ENCODE results near the gene MYRIP.
"Not testable (repeated sequence)": the region's sequence is repeated elsewhere in the genome, so short reads cannot be mapped to it uniquely, and the experiment has no call there.

The MYRIP gene

GRCh38 chr3:39766433-39766832, 43.0 kb upstream of the MYRIP start:
- Mint-ChIP-seq H3K27me3 (ENCODE audit: low read depth) (peaks cover 5% of the 10 kb centered on the region), H3K4me1 (no peaks in the 10 kb centered on the region), H3K4me3 (no peak overlapping the region), H3K9me3 (peaks cover 5% of the 10 kb centered on the region), H3K27ac (no peak overlapping the region), H3K36me3 (ENCODE audit: low read depth) (no peaks in the 10 kb centered on the region)
- TF ChIP-seq, protein P1, sequence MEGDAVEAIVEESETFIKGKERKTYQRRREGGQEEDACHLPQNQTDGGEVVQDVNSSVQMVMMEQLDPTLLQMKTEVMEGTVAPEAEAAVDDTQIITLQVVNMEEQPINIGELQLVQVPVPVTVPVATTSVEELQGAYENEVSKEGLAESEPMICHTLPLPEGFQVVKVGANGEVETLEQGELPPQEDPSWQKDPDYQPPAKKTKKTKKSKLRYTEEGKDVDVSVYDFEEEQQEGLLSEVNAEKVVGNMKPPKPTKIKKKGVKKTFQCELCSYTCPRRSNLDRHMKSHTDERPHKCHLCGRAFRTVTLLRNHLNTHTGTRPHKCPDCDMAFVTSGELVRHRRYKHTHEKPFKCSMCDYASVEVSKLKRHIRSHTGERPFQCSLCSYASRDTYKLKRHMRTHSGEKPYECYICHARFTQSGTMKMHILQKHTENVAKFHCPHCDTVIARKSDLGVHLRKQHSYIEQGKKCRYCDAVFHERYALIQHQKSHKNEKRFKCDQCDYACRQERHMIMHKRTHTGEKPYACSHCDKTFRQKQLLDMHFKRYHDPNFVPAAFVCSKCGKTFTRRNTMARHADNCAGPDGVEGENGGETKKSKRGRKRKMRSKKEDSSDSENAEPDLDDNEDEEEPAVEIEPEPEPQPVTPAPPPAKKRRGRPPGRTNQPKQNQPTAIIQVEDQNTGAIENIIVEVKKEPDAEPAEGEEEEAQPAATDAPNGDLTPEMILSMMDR (IDR thresholded peaks at IDR 0.05; ENCODE audit: unreplicated experiment in 3 of 3) = no peak

GRCh38 chr3:39766909-39767308, 42.5 kb upstream of the MYRIP start:
- not testable (repeated sequence) for H3K27me3 Mint-ChIP-seq (ENCODE audit: low read depth); H3K4me1 Mint-ChIP-seq; H3K9me3 Mint-ChIP-seq; H3K36me3 Mint-ChIP-seq (ENCODE audit: low read depth); H3K27ac Mint-ChIP-seq; H3K4me3 Mint-ChIP-seq

GRCh38 chr3:39778168-39778567, 31.2 kb upstream of the MYRIP start:
- H3K9me3 Mint-ChIP-seq = peaks cover 11% of the 10 kb centered on the region
- H3K27ac Mint-ChIP-seq; H3K4me1 Mint-ChIP-seq; H3K36me3 Mint-ChIP-seq (ENCODE audit: low read depth); H3K4me3 Mint-ChIP-seq; H3K27me3 Mint-ChIP-seq (ENCODE audit: low read depth): not testable (repeated sequence)

GRCh38 chr3:39779511-39780230, 29.7 kb upstream of the MYRIP start:
- H3K36me3 Mint-ChIP-seq (ENCODE audit: low read depth) = no peaks in the 10 kb centered on the region
- no peak overlapping the region for H3K4me3 Mint-ChIP-seq
- no peaks in the 10 kb centered on the region for H3K4me1 Mint-ChIP-seq
- TF ChIP-seq, protein P1 (IDR thresholded peaks at IDR 0.05; ENCODE audit: unreplicated experiment in 3 of 3) = no peak
- H3K9me3 Mint-ChIP-seq = peaks cover 11% of the 10 kb centered on the region
- no peak overlapping the region for H3K27ac Mint-ChIP-seq
- no peaks in the 10 kb centered on the region for H3K27me3 Mint-ChIP-seq (ENCODE audit: low read depth)

- TF ChIP-seq, protein P1 (IDR thresholded peaks at IDR 0.05; ENCODE audit: unreplicated experiment in 3 of 3) = no peak
- no peaks in the 10 kb centered on the region for H3K36me3 Mint-ChIP-seq (ENCODE audit: low read depth)
- H3K27me3 Mint-ChIP-seq (ENCODE audit: low read depth) = no peaks in the 10 kb centered on the region
- no peak overlapping the region for H3K27ac Mint-ChIP-seq
- H3K4me3 Mint-ChIP-seq = no peak overlapping the region
- no peaks in the 10 kb centered on the region for H3K4me1 Mint-ChIP-seq
- peaks cover 8% of the 10 kb centered on the region for H3K9me3 Mint-ChIP-seq
These were observed 29.1 kb upstream of the MYRIP start for GRCh38 chr3:39780352-39780751.

DNA sequence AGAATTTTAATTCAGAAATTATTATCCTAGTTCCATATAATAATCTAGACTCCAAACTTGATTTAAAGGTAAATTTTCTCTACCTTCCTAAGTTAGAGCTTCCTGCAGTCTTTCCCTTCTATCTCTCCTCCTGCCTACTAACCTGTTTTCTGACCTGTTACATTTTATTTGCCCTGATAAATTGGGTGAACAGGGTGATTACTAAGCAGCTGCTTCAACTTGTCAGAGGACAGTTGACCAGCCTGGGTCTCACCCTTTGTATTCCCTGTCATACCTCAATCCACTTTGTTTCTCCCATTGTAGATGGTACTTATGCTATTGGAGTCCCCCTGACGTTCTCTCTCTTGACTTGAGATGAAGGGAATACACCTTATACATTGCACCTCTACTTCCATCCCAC, 28.4 kb upstream of the MYRIP start:
- H3K36me3 Mint-ChIP-seq (ENCODE audit: low read depth) = no peaks in the 10 kb centered on the region
- H3K4me1 Mint-ChIP-seq = no peaks in the 10 kb centered on the region
- H3K9me3 Mint-ChIP-seq = peaks cover 8% of the 10 kb centered on the region
- H3K27ac Mint-ChIP-seq = no peak overlapping the region
- H3K4me3 Mint-ChIP-seq = no peak overlapping the region
- TF ChIP-seq, protein P1 (IDR thresholded peaks at IDR 0.05; ENCODE audit: unreplicated experiment in 3 of 3) = no peak
- no peaks in the 10 kb centered on the region for H3K27me3 Mint-ChIP-seq (ENCODE audit: low read depth)

- Mint-ChIP-seq H3K27ac (no peak overlapping the region), H3K4me3 (no peak overlapping the region)
These were observed 27.8 kb upstream of the MYRIP start for GRCh38 chr3:39781632-39782031.

More at GRCh38 chr3:39781632-39782031, 27.8 kb upstream of the MYRIP start:
- TF ChIP-seq, protein P1 (IDR thresholded peaks at IDR 0.05; ENCODE audit: unreplicated experiment in 3 of 3) = no peak
- Mint-ChIP-seq H3K36me3 (ENCODE audit: low read depth) (no peaks in the 10 kb centered on the region), H3K9me3 (peaks cover 8% of the 10 kb centered on the region), H3K27me3 (ENCODE audit: low read depth) (no peaks in the 10 kb centered on the region), H3K4me1 (no peaks in the 10 kb centered on the region)
